NB4 (cell line): ENCODE data around the gene OTP.

Experiments used
- MYC ChIP-seq: IDR thresholded peaks from 2 replicates; pipeline ENCODE4 v1.6.1; 2011; ENCODE audit warnings: low read depth, low read length
- TF ChIP-seq, protein P1 (sequence below): IDR thresholded peaks from one replicate; pipeline ENCODE4 v1.5.1; 2012; ENCODE audit warnings: low read depth, low read length

DNA sequence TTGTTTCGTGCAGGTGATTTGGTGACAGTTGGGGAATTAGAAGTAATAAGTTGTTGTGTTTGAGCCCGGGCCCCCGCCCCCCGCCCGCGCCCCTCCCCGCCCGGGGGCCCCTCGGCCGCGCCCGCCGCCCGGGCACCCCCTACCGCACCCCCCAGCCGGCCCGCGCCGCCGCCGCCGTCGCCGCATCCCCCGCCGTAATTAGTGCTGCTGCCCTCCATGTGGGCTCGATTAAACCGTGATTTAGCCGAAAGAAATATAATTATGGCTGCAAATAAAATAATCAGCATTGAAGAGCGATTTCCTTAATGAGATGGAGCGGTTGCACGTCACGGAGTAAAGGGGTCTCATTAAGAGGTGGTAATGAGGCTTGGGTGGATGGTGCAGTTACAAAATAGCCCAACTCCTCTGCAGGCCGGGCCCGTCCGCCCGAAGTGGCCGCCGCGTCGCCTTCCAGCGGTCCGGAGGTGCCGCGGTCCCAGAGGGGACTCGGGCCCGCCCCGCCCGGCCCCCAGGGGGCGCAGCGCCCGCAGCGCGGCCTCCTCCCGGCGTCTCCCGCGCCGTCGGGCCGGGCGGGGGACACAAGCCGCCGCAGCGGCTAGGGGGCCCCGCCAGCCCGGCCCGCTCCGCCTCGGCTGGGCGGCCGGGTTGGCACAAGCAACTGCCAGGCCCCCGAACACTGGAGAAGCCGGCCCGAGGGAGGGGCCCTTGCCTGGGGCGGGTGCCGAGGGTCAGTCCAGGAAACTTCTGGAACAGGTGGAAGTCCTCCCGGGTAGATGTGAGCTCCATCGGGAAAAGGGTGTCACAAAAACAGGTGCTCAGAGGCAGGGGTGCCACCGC is 6.9 kb upstream of the OTP start:
- TF ChIP-seq, protein P1, sequence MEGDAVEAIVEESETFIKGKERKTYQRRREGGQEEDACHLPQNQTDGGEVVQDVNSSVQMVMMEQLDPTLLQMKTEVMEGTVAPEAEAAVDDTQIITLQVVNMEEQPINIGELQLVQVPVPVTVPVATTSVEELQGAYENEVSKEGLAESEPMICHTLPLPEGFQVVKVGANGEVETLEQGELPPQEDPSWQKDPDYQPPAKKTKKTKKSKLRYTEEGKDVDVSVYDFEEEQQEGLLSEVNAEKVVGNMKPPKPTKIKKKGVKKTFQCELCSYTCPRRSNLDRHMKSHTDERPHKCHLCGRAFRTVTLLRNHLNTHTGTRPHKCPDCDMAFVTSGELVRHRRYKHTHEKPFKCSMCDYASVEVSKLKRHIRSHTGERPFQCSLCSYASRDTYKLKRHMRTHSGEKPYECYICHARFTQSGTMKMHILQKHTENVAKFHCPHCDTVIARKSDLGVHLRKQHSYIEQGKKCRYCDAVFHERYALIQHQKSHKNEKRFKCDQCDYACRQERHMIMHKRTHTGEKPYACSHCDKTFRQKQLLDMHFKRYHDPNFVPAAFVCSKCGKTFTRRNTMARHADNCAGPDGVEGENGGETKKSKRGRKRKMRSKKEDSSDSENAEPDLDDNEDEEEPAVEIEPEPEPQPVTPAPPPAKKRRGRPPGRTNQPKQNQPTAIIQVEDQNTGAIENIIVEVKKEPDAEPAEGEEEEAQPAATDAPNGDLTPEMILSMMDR = peak; percentile 25
- TF ChIP-seq MYC = no peak
